ENCODE data around the gene CDKN2B-AS1.
"Not testable (repeated sequence)": the region's sequence is repeated elsewhere in the genome, so short reads cannot be mapped to it uniquely, and the experiment has no call there.

CDKN2B-AS1 gene

GRCh38 chr9:22046243-22046885, 51.8 kb downstream of the CDKN2B-AS1 start:
- no peak for DNase-seq

GRCh38 chr9:22047596-22047995, 53.0 kb downstream of the CDKN2B-AS1 start:
- no peak for DNase-seq

GRCh38 chr9:22049411-22049810, 54.8 kb downstream of the CDKN2B-AS1 start:
- DNase-seq: no peak

- no peak for DNase-seq
Measured at GRCh38 chr9:22050924-22051323, 56.3 kb downstream of the CDKN2B-AS1 start.

GRCh38 chr9:22052376-22052945, 57.9 kb downstream of the CDKN2B-AS1 start:
- no peak for DNase-seq

- no peak for DNase-seq
Measured at GRCh38 chr9:22053178-22053577, 58.6 kb downstream of the CDKN2B-AS1 start.

GRCh38 chr9:22054076-22054475, 59.5 kb downstream of the CDKN2B-AS1 start:
- no peak for DNase-seq

GRCh38 chr9:22054529-22054928, 59.9 kb downstream of the CDKN2B-AS1 start:
- DNase-seq: no peak

- DNase-seq: no peak
Measured at GRCh38 chr9:22055090-22055489, 60.5 kb downstream of the CDKN2B-AS1 start.

- DNase-seq: no peak
Measured at GRCh38 chr9:22056402-22056801, 61.8 kb downstream of the CDKN2B-AS1 start.

- not testable (repeated sequence) for DNase-seq
Measured at GRCh38 chr9:22057972-22058371, 63.4 kb downstream of the CDKN2B-AS1 start.

- no peak for DNase-seq
Measured at GRCh38 chr9:22060831-22061383, 66.3 kb downstream of the CDKN2B-AS1 start.

- DNase-seq: no peak
Measured at GRCh38 chr9:22064957-22065356, 70.4 kb downstream of the CDKN2B-AS1 start.

- DNase-seq: no peak
Measured at GRCh38 chr9:22065431-22066200, 71.0 kb downstream of the CDKN2B-AS1 start.

- no peak for DNase-seq
Measured at GRCh38 chr9:22067196-22067595, 72.6 kb downstream of the CDKN2B-AS1 start.

GRCh38 chr9:22068369-22068768, 73.8 kb downstream of the CDKN2B-AS1 start:
- DNase-seq: no peak

GRCh38 chr9:22073349-22073748, 78.8 kb downstream of the CDKN2B-AS1 start:
- no peak for DNase-seq

- no peak for DNase-seq
Measured at GRCh38 chr9:22078081-22078480, 83.5 kb downstream of the CDKN2B-AS1 start.

GRCh38 chr9:22079873-22080341, 85.3 kb downstream of the CDKN2B-AS1 start:
- no peak for DNase-seq

- no peak for DNase-seq
Measured at GRCh38 chr9:22084336-22085035, 89.9 kb downstream of the CDKN2B-AS1 start.

GRCh38 chr9:22088053-22088716, 93.6 kb downstream of the CDKN2B-AS1 start:
- DNase-seq: no peak

GRCh38 chr9:22088717-22089061, 94.1 kb downstream of the CDKN2B-AS1 start:
- no peak for DNase-seq

GRCh38 chr9:22097707-22098106, 103.1 kb downstream of the CDKN2B-AS1 start:
- no peak for DNase-seq

All from NCI-H1105 treated with DMSO at 0.1 percent for 48 hours (cell line).